Liver (tissue), 9 donors: ENCODE measurements around the gene HIVEP3. TPM values are rescaled to one million over a fixed set of nuclear protein-coding genes. Genes with fewer than 3 reads are reported as not detected.
A peak's percentile ranks its signal among the peaks of the same experiment; 100 is the strongest.

Experiments
- DNase-seq: peaks from one replicate; pipeline ENCODE4 v3.0.0-alpha.2; 2017; ENCODE audit warnings: low spot score
- H3K27ac ChIP-seq, 2 donors: one replicate each; pipeline ENCODE4 v1.7.0; 2013; ENCODE audit warnings: inconsistent platforms in 2 of 2, low read length in 2 of 2, control low read depth in 1 of 2, low read depth in 1 of 2, mild to moderate bottlenecking in 1 of 2
- H3K27me3 ChIP-seq, 4 donors: one replicate each; pipeline versions ENCODE4 v1.6.1 to v1.7.0; 2013; ENCODE audit warnings: low read length in 3 of 4, inconsistent platforms in 1 of 4, mild to moderate bottlenecking in 1 of 4, moderate library complexity in 1 of 4; ENCODE audit not compliant: control insufficient read depth in 4 of 4, insufficient read depth in 4 of 4
- H3K36me3 ChIP-seq, 4 donors: one replicate each; pipeline versions ENCODE4 v1.6.1 to v1.7.0; 2013; ENCODE audit warnings: low read length in 3 of 4, mild to moderate bottlenecking in 3 of 4, low read depth in 1 of 4, moderate library complexity in 1 of 4; ENCODE audit not compliant: control insufficient read depth in 4 of 4, insufficient read depth in 3 of 4
- H3K4me1 ChIP-seq, 4 donors: one replicate each; pipeline versions ENCODE4 v1.6.1 to v1.7.0; 2013; ENCODE audit warnings: low read length in 3 of 4, mild to moderate bottlenecking in 3 of 4, moderate library complexity in 1 of 4; ENCODE audit not compliant: control insufficient read depth in 4 of 4, insufficient read depth in 4 of 4
- H3K4me3 ChIP-seq, 3 donors: one replicate each; pipeline versions ENCODE4 v1.6.1 to v1.7.0; 2013; ENCODE audit warnings: low read length in 3 of 3, control low read depth in 1 of 3, low read depth in 1 of 3, mild to moderate bottlenecking in 1 of 3
- H3K9ac ChIP-seq, 2 donors: one replicate each; pipeline ENCODE4 v1.7.0; 2013; ENCODE audit warnings: low read length in 2 of 2, mild to moderate bottlenecking in 2 of 2, moderate library complexity in 2 of 2, control low read depth in 1 of 2, low read depth in 1 of 2
- H3K9me3 ChIP-seq, 4 donors: one replicate each; pipeline versions ENCODE4 v1.6.1 to v1.7.0; 2013; ENCODE audit warnings: low read length in 3 of 4; ENCODE audit not compliant: control insufficient read depth in 4 of 4
- ATF3 ChIP-seq: IDR thresholded peaks from 2 replicates; pipeline ENCODE4 v1.6.1; 2016; ENCODE audit warnings: antibody characterized with exemption
- CTCF ChIP-seq: fragments of 150-350 bp; IDR thresholded peaks from 2 replicates; pipeline ENCODE4 v1.5.1; 2017; ENCODE audit warnings: improper control_type of control experiment, low read depth, low read length; ENCODE audit not compliant: missing input control
- EGR1 ChIP-seq, 2 donors: IDR thresholded peaks; 2 replicates each; pipeline ENCODE4 v1.6.1; 2016 to 2018; ENCODE audit warnings: antibody characterized with exemption in 2 of 2, low read depth in 2 of 2
- FOXA1 ChIP-seq: IDR thresholded peaks from 2 replicates; pipeline ENCODE4 v1.6.1; 2016; ENCODE audit warnings: antibody characterized with exemption
- FOXA2 ChIP-seq: IDR thresholded peaks from 2 replicates; pipeline ENCODE4 v1.6.1; 2016; ENCODE audit warnings: antibody characterized with exemption
- GABPA ChIP-seq, 2 donors: IDR thresholded peaks in 1 of 2; conservative IDR thresholded peaks in 1 of 2; 2 replicates each; pipeline ENCODE4 v1.6.1; 2016; ENCODE audit warnings: antibody characterized with exemption in 2 of 2, mild to moderate bottlenecking in 1 of 2, moderate library complexity in 1 of 2
- HNF4A ChIP-seq, 2 donors: conservative IDR thresholded peaks; 2 replicates each; pipeline ENCODE4 v1.6.1; 2016; ENCODE audit warnings: antibody characterized with exemption in 2 of 2, mild to moderate bottlenecking in 2 of 2
- JUND ChIP-seq, 2 donors: IDR thresholded peaks; 2 replicates each; pipeline ENCODE4 v1.6.1; 2016; ENCODE audit warnings: antibody characterized with exemption in 2 of 2
- RAD21 ChIP-seq, 2 donors: IDR thresholded peaks; 2 replicates each; pipeline ENCODE4 v1.6.1; 2016; ENCODE audit warnings: antibody characterized with exemption in 2 of 2, mild to moderate bottlenecking in 2 of 2
- REST ChIP-seq: IDR thresholded peaks from 2 replicates; pipeline ENCODE4 v1.6.1; 2016; ENCODE audit warnings: antibody characterized with exemption, mild to moderate bottlenecking
- RXRA ChIP-seq, 2 donors: IDR thresholded peaks; 2 replicates each; pipeline ENCODE4 v1.6.1; 2017 to 2018; ENCODE audit warnings: antibody characterized with exemption in 2 of 2, mild to moderate bottlenecking in 1 of 2
- SP1 ChIP-seq: IDR thresholded peaks from 2 replicates; pipeline ENCODE4 v1.6.1; 2018; ENCODE audit warnings: antibody characterized with exemption, mild to moderate bottlenecking
- TAF1 ChIP-seq: conservative IDR thresholded peaks from 2 replicates; pipeline ENCODE4 v1.6.1; 2016; ENCODE audit warnings: antibody characterized with exemption, mild to moderate bottlenecking
- YY1 ChIP-seq: IDR thresholded peaks from 2 replicates; pipeline ENCODE4 v1.6.1; 2016; ENCODE audit warnings: antibody characterized with exemption, mild to moderate bottlenecking
- ZBTB33 ChIP-seq: IDR thresholded peaks from 2 replicates; pipeline ENCODE4 v1.6.1; 2016; ENCODE audit warnings: antibody characterized with exemption
- WGBS: extraction: QIAGEN DNeasy Blood & Tissue Kit; methylation state at CpG from one replicate; pipeline ENCODE4 v1.1.7; 2013; 5-methylcytosine and 5-hydroxymethylcytosine counted together
- polyA plus RNA-seq, 2 donors: library from polyadenylated mRNA; stranded (reverse) in 1 of 2; unstranded in 1 of 2; fragments of 200-250 nt in 1 of 2; fragments of >200 nt in 1 of 2; fragmentation: Nextera tagmentation in 1 of 2; extraction: Ambion mirVana in 1 of 2; gene quantifications; one replicate each; pipeline versions ENCODE4 v1.2.1 to v1.2.3, GENCODE V29; 2013 to 2015
- total RNA-seq, 2 donors: library from RNA; depleted of rRNA; stranded (reverse); fragments of >200 nt; gene quantifications; one replicate each; pipeline ENCODE4 v1.2.3, GENCODE V29; 2014
- donor health status: healthy.
- donor health status: healthy.
- donor health status: healthy.
- donor health status: healthy.
- donor health status: healthy.

HIVEP3 gene
- total and polyA plus RNA-seq, 4 donors, result 0.93 to 1.6 (median 1.4) TPM

- Histone ChIP-seq H3K4me3 (no peak overlapping the region), H3K27ac (no peak overlapping the region), H3K36me3 (no peaks in the 10 kb centered on the region), H3K9me3 (no peaks in the 10 kb centered on the region), H3K9ac (no peak overlapping the region), H3K4me1 (peaks cover 0 to 3% (median 1%) of the 10 kb centered on the region in 4 donors), H3K27me3 (no peaks in the 10 kb centered on the region)
- TF ChIP-seq FOXA2 (no peak), RAD21 (IDR thresholded peaks at IDR 0.05) (peak; percentile 96 to 98), RXRA (IDR thresholded peaks at IDR 0.05) (no peak), ZBTB33 (no peak), REST (no peak), CTCF (peak; percentile 88), JUND (IDR thresholded peaks at IDR 0.05) (no peak)
- peak; percentile 70 for DNase-seq
- 33% methylated on average over 18 of the region's 18 CpGs for WGBS
Observed at GRCh38 chr1:41573785-41574713, 344.7 kb downstream of the HIVEP3 start.

GRCh38 chr1:41573194-41573593, 345.5 kb downstream of the HIVEP3 start:
- Histone ChIP-seq H3K9me3 (no peaks in the 10 kb centered on the region), H3K4me1 (peaks cover 0 to 3% (median 1%) of the 10 kb centered on the region in 4 donors), H3K36me3 (no peaks in the 10 kb centered on the region), H3K27ac (no peak overlapping the region), H3K9ac (no peak overlapping the region), H3K4me3 (no peak overlapping the region), H3K27me3 (no peaks in the 10 kb centered on the region)
- 86% methylated on average over 3 of the region's 3 CpGs for WGBS
- no peak for DNase-seq
- TF ChIP-seq JUND (IDR thresholded peaks at IDR 0.05), result no peak

- H3K9ac ChIP-seq, result no peak overlapping the region
- no peaks in the 10 kb centered on the region for H3K36me3 ChIP-seq
- DNase-seq, result no peak
- H3K27me3 ChIP-seq, result no peaks in the 10 kb centered on the region
- H3K27ac ChIP-seq, result no peak overlapping the region
- 80% methylated on average over 5 of the region's 5 CpGs for WGBS
- peaks cover 0 to 3% (median 1%) of the 10 kb centered on the region in 4 donors for H3K4me1 ChIP-seq
- H3K4me3 ChIP-seq, result no peak overlapping the region
- no peaks in the 10 kb centered on the region for H3K9me3 ChIP-seq
- TF ChIP-seq FOXA1 (no peak), GABPA (IDR thresholded peaks at IDR 0.05 in 1 of 2, conservative IDR thresholded peaks at IDR 0.05 in 1 of 2) (no peak), RXRA (IDR thresholded peaks at IDR 0.05) (no peak), HNF4A (conservative IDR thresholded peaks at IDR 0.05) (no peak), TAF1 (no peak), FOXA2 (no peak), EGR1 (IDR thresholded peaks at IDR 0.05; ENCODE audit: low read depth in 2 of 2) (no peak), ATF3 (no peak), JUND (IDR thresholded peaks at IDR 0.05) (no peak), SP1 (no peak), CTCF (no peak), YY1 (no peak)
Observed at GRCh38 chr1:41572224-41572623, 346.5 kb downstream of the HIVEP3 start.
